Measurements from ENCODE around the gene MALT1.

MALT1 gene

GRCh38 chr18:58694720-58695468, 23.6 kb downstream of the MALT1 start:
- DNase-seq: no peak

- DNase-seq: no peak
Measured at GRCh38 chr18:58695772-58696171, 24.5 kb downstream of the MALT1 start.

DNA sequence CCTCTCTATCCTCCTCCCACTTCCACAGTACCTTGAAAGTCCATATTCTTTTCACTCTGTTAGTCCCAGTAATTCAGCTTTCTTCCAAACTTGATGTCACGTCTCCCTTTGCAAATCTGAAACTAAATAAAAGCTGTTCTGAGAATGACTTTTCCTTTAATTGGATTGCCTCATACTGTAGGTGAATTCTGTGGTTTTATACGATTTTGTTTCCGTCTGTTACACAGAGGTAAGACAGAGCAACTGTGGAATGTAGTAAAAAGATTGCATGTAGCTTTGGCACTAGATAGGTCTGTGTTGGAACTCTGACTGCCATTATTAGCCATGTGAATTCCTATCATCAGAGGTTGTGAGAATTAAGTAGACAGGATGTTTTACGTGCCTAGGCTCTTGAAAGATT, 25.9 kb downstream of the MALT1 start:
- DNase-seq: no peak

DNA sequence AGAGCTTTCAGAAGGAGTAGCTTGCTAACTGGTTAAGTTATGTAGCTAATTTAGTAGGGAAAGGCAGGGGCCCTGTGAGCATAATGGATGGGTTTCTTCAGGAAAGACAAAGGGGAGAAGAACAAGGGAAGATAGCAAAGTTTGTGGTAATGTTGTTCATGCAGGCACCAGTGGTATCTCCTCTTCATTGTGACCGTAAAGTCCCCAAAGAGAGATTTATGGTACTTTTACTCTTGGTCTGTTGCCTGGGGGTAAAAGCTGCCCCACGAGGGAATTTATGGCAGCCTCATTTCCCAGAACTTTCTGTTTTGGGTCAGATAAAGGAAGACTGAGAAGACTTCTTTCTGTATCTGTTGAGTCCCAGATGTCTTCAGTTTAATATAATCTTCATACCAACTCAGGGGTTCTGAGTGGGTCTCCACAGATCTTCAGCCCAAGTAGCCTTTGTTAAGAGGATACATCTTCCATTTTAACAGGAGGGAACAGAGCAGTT, 27.5 kb downstream of the MALT1 start:
- DNase-seq: no peak

DNA sequence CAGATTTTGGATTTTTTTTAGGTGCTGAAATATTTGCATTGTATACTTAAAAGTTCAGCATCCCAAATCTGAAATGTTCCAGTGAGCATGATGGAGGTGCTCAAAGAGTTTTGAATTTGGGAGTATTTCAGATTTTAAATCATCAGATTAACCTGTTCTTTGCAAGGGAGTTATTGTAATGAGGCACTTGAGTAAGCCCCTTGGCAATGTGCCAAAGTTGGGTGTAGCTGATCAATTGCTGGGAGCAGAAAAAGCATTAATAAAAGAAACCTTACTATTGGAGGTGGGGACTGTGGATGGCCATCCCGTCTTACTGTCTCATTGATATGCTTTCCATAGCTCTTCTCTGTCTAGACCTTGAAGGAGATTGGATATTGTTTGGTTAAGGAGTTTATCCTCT, 28.3 kb downstream of the MALT1 start:
- DNase-seq: no peak

- DNase-seq: no peak
Measured at GRCh38 chr18:58700209-58700608, 28.9 kb downstream of the MALT1 start.

- no peak for DNase-seq
Measured at GRCh38 chr18:58712930-58713329, 41.7 kb downstream of the MALT1 start.

- DNase-seq: no peak
Measured at GRCh38 chr18:58714259-58714658, 43.0 kb downstream of the MALT1 start.

GRCh38 chr18:58714821-58715220, 43.6 kb downstream of the MALT1 start:
- DNase-seq: no peak

DNA sequence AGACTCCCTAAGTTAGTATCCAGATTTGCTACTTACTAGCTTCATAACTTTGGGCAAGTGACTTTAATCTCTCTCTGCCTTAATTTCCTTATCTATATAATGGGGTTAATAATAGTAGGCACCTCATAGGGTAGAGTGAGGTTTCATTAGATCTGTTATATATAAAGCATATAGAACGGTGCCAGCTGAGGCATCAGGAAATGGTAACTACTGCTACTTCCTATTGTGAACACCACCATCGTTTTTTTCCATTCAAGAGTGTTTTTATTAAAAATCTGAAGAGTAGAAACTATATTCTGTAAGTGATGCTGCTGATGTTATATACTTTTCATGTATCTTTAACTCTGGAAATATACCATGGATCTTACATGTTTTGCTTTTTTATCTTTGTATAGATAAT, 44.3 kb downstream of the MALT1 start:
- no peak for DNase-seq

- no peak for DNase-seq
Measured at GRCh38 chr18:58716060-58716756, 44.9 kb downstream of the MALT1 start.

DNA sequence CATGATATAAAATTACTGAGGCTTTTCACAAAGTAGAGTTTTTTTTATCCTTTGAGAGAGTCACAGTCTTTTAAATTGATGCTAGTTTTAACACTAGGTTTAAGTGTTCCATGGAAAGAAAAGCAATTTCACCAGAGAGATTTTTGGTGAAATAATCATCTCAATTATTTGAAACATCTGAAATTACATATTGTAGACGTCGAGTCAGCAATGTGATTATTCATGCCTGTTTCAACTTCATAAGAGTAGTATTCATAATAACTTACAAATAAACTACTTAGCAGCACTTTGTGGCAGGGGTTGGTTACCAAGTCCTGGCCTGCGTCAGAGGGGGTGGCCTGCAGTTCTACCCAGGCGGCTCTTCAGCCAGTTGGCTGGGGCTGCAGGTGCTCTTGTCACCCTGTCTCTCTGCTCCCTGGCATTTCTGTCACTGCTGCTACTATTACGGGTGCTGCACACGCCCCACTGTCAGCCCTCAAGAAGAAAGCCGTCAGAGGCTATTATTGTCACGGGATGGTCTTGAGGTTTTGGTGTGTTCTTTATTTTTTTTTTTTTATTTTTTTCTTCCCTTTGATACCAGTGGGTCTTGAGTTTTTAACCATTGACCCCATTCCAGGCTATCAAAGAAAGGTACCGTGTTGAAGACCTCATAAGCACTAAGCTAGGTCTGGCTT, 50.4 kb downstream of the MALT1 start:
- no peak for DNase-seq

DNA sequence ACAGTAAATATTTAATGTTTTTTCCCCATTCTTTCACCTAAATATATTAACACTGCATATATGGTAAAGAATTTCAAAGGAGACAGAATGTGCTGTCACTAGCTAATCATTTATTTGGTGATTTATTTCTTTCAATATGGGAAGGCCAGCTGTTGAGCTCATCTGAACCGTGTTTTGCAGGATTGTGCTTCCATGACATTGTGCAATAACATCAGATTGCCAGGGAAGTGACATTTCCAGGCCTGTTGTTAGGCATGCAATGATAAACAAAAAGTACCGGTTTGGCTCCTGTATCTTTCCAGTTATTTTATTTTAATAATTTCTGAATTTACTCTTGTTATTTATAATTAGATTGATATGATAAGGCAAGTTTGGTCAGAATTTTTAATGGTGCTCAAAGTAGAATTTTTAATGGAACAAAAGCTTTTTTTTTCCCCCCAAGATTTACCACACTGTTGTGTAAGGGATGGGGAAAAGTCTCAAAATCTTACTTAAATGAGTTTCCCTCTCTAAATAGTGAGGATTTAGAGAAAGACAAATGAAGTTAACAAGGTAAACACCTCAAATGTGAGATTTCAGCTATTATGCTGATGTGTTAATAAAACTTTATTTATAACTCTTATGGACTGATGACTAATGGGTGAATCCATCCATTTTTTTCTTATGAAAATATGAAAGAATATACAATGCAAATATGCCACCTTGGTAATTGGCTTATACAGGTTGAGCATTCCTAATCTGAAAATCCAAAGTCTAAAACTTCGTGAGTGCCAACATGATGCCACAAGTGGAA, 52.7 kb downstream of the MALT1 start:
- DNase-seq: no peak

DNA sequence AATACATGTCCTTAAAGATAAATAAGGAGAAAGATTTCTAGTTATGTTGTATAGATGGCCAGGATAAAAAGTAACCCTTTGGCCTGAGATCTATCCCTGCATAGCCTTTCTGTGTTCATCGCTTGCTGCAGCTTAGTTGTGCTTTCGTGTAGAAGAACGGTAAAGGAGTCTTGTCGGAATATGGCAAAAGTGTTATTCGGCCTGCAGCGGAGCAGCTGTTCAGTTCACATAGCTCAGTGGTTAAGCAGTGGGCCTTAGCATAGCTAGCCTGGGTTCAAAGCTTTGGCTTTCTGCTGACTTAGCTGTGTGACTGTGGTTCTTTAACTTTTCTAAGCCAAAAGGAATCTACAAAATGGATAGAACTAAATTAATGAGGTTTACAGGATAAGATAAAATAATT, 55.4 kb downstream of the MALT1 start:
- no peak for DNase-seq

DNA sequence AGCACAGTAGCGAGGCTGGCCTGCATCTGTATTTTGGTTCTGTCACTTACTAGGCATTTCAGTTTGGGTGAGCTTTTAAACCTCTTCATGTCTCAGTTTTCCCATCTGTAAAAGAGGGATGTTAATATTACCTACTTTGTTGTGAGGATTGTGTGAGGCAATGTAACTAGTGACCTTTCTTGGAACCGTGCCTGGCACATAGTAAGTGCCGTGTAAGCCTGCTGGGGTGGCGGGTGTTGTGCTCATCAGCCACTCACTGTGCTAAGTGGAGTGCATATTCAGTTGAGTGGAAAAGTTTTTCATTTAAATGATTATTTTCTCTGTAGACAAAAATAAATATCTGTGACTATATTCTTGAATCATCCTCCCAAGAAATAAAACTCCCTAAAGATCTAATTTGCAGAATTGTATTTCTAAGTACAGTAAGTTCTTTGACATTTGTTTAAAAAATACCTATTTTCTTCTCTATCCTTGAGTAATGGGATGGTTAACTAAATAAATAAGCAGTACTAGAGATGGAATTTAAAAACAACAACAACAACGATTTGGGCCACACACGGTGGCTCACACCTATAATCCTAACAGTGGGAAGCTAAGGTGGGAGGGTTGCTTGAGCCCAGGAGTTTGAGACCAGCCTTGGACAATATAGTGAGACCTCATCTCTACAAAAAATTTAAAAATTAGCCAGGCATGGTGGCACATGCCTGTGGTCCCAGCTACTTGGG, 56.7 kb downstream of the MALT1 start:
- no peak for DNase-seq

DNA sequence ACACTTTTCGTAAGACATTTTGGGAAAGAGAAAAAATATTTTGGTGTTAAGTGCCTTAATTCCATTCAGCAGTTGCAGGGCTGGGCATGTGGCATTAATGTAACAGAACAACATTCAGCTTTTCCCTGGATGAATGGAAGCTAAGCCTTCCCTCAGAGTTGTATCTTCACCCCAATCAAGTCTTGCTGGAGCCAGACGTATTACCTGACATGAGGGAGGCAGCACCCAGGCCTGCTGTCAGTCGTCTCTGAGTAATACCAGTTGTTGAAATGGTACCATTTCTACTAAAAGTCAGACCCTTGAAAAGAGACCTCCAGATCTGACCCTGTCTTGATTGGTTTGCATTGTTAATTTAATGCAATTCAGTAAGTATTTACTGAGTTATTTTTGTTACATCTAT, 57.5 kb downstream of the MALT1 start:
- no peak for DNase-seq

DNA sequence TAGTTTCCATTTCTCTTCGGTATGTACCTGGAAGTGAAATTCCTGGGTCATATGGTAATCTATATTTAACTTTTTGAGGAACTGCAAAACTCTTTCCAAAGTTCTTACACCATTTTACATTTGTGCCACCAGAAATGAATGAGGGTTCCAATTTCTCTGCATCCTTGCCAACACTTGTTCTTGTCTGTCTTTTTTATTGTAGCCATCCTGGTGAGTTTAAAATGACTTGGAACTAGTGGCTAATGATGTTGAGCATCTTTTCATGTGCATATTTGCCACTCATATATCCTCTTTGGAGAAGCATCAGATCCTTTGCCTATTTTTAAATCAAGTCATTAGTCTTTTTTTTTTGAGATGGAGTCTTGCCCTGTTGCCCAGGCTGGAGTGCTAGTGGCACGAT, 59.4 kb downstream of the MALT1 start:
- no peak for DNase-seq

GRCh38 chr18:58732471-58732870, 61.2 kb downstream of the MALT1 start:
- no peak for DNase-seq

GRCh38 chr18:58733866-58734265, 62.6 kb downstream of the MALT1 start:
- no peak for DNase-seq

GRCh38 chr18:58738322-58738721, 67.1 kb downstream of the MALT1 start:
- no peak for DNase-seq

- no peak for DNase-seq
Measured at GRCh38 chr18:58745914-58746313, 74.6 kb downstream of the MALT1 start.

DNA sequence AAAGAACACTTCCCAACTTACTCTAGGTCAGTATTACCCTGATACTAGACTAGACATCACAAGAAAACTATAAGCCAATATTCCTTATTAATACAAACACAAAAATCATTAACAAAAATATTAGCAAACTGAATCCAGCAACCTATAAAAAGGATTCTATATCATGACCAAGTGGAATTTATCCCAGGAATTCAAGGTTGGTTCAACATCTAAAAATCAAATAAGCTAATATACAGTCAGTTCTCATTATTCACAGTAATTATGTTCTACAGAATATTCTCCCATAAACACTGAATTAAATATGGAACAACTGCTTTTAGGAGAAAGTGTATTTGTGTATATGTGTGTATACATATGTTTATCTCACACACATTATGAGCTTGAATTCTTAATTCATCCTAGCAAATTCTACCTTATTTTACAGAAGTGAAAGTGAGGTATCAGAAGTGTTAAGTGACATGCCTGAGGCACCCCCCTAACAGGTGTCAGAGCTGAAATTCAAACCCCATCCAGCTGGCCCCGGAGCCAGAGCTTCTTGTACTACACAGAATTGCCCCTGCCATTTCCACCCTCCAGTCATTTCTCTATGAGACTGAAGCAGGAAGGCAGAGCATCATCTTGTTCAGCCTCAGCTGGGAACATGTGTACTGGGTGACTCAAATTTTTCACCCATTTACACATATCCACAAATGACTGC, 77.8 kb downstream of the MALT1 start:
- DNase-seq: no peak
